ENCODE results near the gene TCHP. TPM values are rescaled to one million over a fixed set of nuclear protein-coding genes. Genes with fewer than 3 reads are reported as not detected.

The TCHP gene
- total and polyA plus RNA-seq, 2 experiments from 2014 or later, result 3.1 to 6.2 TPM

DNA sequence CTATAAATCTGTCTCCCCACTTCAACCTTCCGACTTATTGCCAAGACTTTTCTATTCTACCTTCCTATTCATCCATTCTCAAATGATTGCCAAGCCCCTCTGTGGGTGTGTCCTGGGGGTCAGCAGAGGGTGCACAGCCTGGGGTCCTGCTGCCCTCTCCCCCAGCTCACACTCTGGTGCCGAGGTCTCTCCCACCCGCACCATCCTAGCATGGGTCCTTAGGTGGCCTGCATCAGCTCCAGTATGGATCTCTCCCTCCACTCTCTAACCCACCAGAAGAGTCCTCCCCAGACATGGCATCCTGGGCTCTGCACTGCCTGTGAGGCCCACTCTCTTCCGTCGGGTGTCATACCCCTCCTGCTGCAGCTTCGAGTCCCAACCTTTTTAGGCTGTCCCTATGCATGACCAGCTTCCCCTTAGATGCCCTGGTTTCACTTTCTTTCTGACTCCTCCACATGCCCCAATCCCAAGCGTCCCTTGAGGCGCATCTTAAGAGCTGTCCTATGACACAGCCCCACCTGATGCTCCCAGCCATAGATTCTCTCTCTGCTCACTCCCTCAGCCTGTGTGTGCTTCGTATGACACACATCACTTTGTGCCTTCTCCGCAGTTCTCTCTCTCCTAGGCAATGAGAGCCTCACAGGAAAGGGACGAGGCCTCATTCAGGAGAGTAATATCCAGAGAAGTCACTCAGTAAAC, 52.2 kb downstream of the TCHP start (continued):
- TF ChIP-seq POLR2AphosphoS5 (IDR thresholded peaks at IDR 0.05; ENCODE audit: low read depth) (no peak), CREB1 (CRISPR knock-in tag; IDR thresholded peaks at IDR 0.05; ENCODE audit: low read depth) (no peak), EZH2 (IDR thresholded peaks at IDR 0.05; ENCODE audit: low read depth, unreplicated experiment) (no peak)
- TF ChIP-seq, protein P1, sequence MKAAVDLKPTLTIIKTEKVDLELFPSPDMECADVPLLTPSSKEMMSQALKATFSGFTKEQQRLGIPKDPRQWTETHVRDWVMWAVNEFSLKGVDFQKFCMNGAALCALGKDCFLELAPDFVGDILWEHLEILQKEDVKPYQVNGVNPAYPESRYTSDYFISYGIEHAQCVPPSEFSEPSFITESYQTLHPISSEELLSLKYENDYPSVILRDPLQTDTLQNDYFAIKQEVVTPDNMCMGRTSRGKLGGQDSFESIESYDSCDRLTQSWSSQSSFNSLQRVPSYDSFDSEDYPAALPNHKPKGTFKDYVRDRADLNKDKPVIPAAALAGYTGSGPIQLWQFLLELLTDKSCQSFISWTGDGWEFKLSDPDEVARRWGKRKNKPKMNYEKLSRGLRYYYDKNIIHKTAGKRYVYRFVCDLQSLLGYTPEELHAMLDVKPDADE (IDR thresholded peaks at IDR 0.05), result no peak

DNA sequence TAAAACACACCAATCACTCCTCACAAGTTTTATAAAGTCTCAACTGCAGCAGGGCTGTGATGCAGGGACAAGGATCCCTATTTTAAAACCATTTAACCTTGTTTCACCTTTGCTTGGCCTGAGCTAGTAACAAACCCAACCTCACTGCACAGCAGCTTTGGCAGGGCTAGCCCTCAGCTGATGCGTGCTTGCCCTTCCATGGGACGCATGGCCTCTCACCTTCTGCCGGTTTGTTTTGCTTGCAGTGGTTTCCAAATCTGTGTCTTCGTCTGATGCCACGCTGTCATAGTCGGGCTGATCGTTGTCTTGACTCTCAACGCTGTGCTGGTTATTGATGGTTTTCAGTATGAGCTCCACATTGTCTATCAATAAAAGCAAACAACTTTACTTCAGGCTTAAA, 52.8 kb downstream of the TCHP start:
- H3K27me3 ChIP-seq (ENCODE audit: insufficient read depth), result no peaks in the 10 kb centered on the region
- no peaks in the 10 kb centered on the region for H3K4me1 ChIP-seq (ENCODE audit: insufficient read depth)
- H3K9me2 ChIP-seq (ENCODE audit: insufficient read depth), result no peaks in the 10 kb centered on the region
- H3K4me2 ChIP-seq, result no peak overlapping the region
- peaks cover 15% of the 10 kb centered on the region for H3K4me1 Mint-ChIP-seq
- DNase-seq (ENCODE audit: low spot score) (no peak), ATAC-seq (no peak)
- H3K27ac ChIP-seq (ENCODE audit: low read depth), result no peak overlapping the region; the same call in 1 of the 2 replicates
- no peak overlapping the region for H3K4me3 ChIP-seq
- 0 out of 2 replicates have a peak, but pooled peaks cover 3% of the 10 kb centered on the region for H3F3A ChIP-seq (replicated peaks; ENCODE audit: low read depth)
- no peaks in the 10 kb centered on the region for H3K79me2 ChIP-seq (replicated peaks; ENCODE audit: insufficient read depth)
- H4K20me1 ChIP-seq (replicated peaks; ENCODE audit: insufficient read depth), result no peaks in the 10 kb centered on the region; the same call in 1 of the 2 replicates
- H2AFZ ChIP-seq, result no peak overlapping the region
- H3K36me3 ChIP-seq (ENCODE audit: insufficient read depth), result peaks cover 9% of the 10 kb centered on the region; the same call in 1 of the 2 replicates
- no peaks in the 10 kb centered on the region for H3K9me3 Mint-ChIP-seq
- no peaks in the 10 kb centered on the region for H3K27me3 Mint-ChIP-seq (ENCODE audit: insufficient read depth, low read depth, poor library complexity)
- H3K4me3 Mint-ChIP-seq, result no peak overlapping the region
- H3K27ac Mint-ChIP-seq, result no peak overlapping the region
- peaks cover 20% of the 10 kb centered on the region for H3K36me3 Mint-ChIP-seq (ENCODE audit: low read depth)
- TF ChIP-seq, protein P2, sequence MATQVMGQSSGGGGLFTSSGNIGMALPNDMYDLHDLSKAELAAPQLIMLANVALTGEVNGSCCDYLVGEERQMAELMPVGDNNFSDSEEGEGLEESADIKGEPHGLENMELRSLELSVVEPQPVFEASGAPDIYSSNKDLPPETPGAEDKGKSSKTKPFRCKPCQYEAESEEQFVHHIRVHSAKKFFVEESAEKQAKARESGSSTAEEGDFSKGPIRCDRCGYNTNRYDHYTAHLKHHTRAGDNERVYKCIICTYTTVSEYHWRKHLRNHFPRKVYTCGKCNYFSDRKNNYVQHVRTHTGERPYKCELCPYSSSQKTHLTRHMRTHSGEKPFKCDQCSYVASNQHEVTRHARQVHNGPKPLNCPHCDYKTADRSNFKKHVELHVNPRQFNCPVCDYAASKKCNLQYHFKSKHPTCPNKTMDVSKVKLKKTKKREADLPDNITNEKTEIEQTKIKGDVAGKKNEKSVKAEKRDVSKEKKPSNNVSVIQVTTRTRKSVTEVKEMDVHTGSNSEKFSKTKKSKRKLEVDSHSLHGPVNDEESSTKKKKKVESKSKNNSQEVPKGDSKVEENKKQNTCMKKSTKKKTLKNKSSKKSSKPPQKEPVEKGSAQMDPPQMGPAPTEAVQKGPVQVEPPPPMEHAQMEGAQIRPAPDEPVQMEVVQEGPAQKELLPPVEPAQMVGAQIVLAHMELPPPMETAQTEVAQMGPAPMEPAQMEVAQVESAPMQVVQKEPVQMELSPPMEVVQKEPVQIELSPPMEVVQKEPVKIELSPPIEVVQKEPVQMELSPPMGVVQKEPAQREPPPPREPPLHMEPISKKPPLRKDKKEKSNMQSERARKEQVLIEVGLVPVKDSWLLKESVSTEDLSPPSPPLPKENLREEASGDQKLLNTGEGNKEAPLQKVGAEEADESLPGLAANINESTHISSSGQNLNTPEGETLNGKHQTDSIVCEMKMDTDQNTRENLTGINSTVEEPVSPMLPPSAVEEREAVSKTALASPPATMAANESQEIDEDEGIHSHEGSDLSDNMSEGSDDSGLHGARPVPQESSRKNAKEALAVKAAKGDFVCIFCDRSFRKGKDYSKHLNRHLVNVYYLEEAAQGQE (IDR thresholded peaks at IDR 0.05; ENCODE audit: unreplicated experiment), result no peak
- TF ChIP-seq JUNB (IDR thresholded peaks at IDR 0.05; ENCODE audit: unreplicated experiment), result no peak
- no peak for TF ChIP-seq STAT1 (IDR thresholded peaks at IDR 0.05; ENCODE audit: unreplicated experiment)
- TF ChIP-seq, protein P3, sequence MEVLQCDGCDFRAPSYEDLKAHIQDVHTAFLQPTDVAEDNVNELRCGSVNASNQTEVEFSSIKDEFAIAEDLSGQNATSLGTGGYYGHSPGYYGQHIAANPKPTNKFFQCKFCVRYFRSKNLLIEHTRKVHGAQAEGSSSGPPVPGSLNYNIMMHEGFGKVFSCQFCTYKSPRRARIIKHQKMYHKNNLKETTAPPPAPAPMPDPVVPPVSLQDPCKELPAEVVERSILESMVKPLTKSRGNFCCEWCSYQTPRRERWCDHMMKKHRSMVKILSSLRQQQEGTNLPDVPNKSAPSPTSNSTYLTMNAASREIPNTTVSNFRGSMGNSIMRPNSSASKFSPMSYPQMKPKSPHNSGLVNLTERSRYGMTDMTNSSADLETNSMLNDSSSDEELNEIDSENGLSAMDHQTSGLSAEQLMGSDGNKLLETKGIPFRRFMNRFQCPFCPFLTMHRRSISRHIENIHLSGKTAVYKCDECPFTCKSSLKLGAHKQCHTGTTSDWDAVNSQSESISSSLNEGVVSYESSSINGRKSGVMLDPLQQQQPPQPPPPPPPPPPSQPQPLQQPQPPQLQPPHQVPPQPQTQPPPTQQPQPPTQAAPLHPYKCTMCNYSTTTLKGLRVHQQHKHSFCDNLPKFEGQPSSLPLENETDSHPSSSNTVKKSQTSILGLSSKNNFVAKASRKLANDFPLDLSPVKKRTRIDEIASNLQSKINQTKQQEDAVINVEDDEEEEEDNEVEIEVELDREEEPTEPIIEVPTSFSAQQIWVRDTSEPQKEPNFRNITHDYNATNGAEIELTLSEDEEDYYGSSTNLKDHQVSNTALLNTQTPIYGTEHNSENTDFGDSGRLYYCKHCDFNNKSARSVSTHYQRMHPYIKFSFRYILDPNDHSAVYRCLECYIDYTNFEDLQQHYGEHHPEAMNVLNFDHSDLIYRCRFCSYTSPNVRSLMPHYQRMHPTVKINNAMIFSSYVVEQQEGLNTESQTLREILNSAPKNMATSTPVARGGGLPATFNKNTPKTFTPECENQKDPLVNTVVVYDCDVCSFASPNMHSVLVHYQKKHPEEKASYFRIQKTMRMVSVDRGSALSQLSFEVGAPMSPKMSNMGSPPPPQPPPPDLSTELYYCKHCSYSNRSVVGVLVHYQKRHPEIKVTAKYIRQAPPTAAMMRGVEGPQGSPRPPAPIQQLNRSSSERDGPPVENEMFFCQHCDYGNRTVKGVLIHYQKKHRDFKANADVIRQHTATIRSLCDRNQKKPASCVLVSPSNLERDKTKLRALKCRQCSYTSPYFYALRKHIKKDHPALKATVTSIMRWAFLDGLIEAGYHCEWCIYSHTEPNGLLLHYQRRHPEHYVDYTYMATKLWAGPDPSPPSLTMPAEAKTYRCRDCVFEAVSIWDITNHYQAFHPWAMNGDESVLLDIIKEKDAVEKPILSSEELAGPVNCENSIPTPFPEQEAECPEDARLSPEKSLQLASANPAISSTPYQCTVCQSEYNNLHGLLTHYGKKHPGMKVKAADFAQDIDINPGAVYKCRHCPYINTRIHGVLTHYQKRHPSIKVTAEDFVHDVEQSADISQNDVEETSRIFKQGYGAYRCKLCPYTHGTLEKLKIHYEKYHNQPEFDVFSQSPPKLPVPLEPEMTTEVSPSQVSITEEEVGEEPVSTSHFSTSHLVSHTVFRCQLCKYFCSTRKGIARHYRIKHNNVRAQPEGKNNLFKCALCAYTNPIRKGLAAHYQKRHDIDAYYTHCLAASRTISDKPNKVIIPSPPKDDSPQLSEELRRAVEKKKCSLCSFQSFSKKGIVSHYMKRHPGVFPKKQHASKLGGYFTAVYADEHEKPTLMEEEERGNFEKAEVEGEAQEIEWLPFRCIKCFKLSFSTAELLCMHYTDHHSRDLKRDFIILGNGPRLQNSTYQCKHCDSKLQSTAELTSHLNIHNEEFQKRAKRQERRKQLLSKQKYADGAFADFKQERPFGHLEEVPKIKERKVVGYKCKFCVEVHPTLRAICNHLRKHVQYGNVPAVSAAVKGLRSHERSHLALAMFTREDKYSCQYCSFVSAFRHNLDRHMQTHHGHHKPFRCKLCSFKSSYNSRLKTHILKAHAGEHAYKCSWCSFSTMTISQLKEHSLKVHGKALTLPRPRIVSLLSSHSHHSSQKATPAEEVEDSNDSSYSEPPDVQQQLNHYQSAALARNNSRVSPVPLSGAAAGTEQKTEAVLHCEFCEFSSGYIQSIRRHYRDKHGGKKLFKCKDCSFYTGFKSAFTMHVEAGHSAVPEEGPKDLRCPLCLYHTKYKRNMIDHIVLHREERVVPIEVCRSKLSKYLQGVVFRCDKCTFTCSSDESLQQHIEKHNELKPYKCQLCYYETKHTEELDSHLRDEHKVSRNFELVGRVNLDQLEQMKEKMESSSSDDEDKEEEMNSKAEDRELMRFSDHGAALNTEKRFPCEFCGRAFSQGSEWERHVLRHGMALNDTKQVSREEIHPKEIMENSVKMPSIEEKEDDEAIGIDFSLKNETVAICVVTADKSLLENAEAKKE (CRISPR knock-in tag; IDR thresholded peaks at IDR 0.05), result no peak
- TF ChIP-seq ZNF114 (CRISPR knock-in tag; IDR thresholded peaks at IDR 0.05), result no peak
- TF ChIP-seq, protein P1 (IDR thresholded peaks at IDR 0.05), result no peak
- no peak for TF ChIP-seq EZH2phosphoT487 (IDR thresholded peaks at IDR 0.05; ENCODE audit: unreplicated experiment)
- TF ChIP-seq ZNF331 (CRISPR knock-in tag; IDR thresholded peaks at IDR 0.05; ENCODE audit: low read depth), result no peak
- TF ChIP-seq POLR2AphosphoS5 (IDR thresholded peaks at IDR 0.05; ENCODE audit: low read depth), result no peak
- no peak for TF ChIP-seq CREB1 (CRISPR knock-in tag; IDR thresholded peaks at IDR 0.05; ENCODE audit: low read depth)
- TF ChIP-seq EZH2 (IDR thresholded peaks at IDR 0.05; ENCODE audit: low read depth, unreplicated experiment), result no peak
- no peak for TF ChIP-seq NANOG (IDR thresholded peaks at IDR 0.05; ENCODE audit: borderline replicate concordance)
